SK-N-SH (cell line): ENCODE results near the gene CCDC13. TPM values are rescaled to one million over a fixed set of nuclear protein-coding genes. Genes with fewer than 3 reads are reported as not detected.

ENCODE experiments used
- CTCF ChIA-PET: fragments of 300-600, 350-600 bp; formaldehyde crosslinking; extraction: SDS; loops from one replicate; lab custom pipeline; 2021; lab: Yijun Ruan, JAX
- POLR2A ChIA-PET: fragments of 350-600 bp; sonication (Branson Sonifier 250); formaldehyde crosslinking; extraction: SDS; loops from one replicate; lab custom pipeline; 2020; ENCODE audit warnings: antibody characterized with exemption, inconsistent platforms; lab: Yijun Ruan, JAX
- DNase-seq: peaks from one replicate; pipeline ENCODE4 v3.0.0; 2012
- H2AFZ ChIP-seq: fragments of 200-600 bp; sonication (generic); 2 replicates; pipeline ENCODE4 v1.8.1; 2016; ENCODE audit warnings: antibody characterized with exemption, mild to moderate bottlenecking, low read depth
- H3F3A ChIP-seq: fragments of 200-600 bp; sonication (generic); replicated peaks from 2 replicates; pipeline ENCODE3; 2016; ENCODE audit warnings: antibody characterized with exemption, mild to moderate bottlenecking; ENCODE audit not compliant: insufficient read depth
- H3K27ac ChIP-seq, 2 experiments: fragments of 200-500 bp in 1 of 2; fragments of 200-600 bp in 1 of 2; sonication (Bioruptor generic) in 1 of 2; sonication (generic), shearing (Covaris generic) in 1 of 2; 2 replicates each; pipeline versions ENCODE4 v1.5.1 to v1.6.1; 2014 to 2016; ENCODE audit warnings: low read depth in 2 of 2, inconsistent platforms in 1 of 2, low read length in 1 of 2, mild to moderate bottlenecking in 1 of 2, mixed read lengths in 1 of 2
- H3K27me3 ChIP-seq: fragments of 200-600 bp; sonication (generic), shearing (Covaris generic); 2 replicates; pipeline ENCODE4 v1.6.1; 2016; ENCODE audit warnings: mixed run types; ENCODE audit not compliant: insufficient read depth
- H3K36me3 ChIP-seq, 2 experiments: fragments of 200-500 bp in 1 of 2; fragments of 200-600 bp in 1 of 2; sonication (Bioruptor generic) in 1 of 2; sonication (generic) in 1 of 2; replicated peaks in 1 of 2; 2 replicates each; pipeline versions ENCODE3 to v1.5.1; 2014 to 2016; ENCODE audit warnings: low read length in 1 of 2, mild to moderate bottlenecking in 1 of 2; ENCODE audit not compliant: insufficient read depth in 2 of 2, control insufficient read depth in 1 of 2
- H3K4me1 ChIP-seq, 2 experiments: fragments of 200-500 bp in 1 of 2; fragments of 200-600 bp in 1 of 2; sonication (Bioruptor generic) in 1 of 2; sonication (generic), shearing (Covaris generic) in 1 of 2; 2 replicates each; pipeline versions ENCODE4 v1.5.1 to v1.6.1; 2014 to 2016; ENCODE audit warnings: low read depth in 1 of 2, low read length in 1 of 2, mixed run types in 1 of 2; ENCODE audit not compliant: insufficient read depth in 2 of 2, control insufficient read depth in 1 of 2
- H3K4me2 ChIP-seq: fragments of 200-600 bp; sonication (generic), shearing (Covaris generic); 2 replicates; pipeline ENCODE4 v1.6.1; 2017; ENCODE audit warnings: mixed run types
- H3K4me3 ChIP-seq, 2 experiments: fragments of 200-500 bp in 1 of 2; fragments of 200-600 bp in 1 of 2; sonication (Bioruptor generic) in 1 of 2; sonication (generic), shearing (Covaris generic) in 1 of 2; 2 replicates each; pipeline versions ENCODE4 v1.5.1 to v1.8.1; 2014 to 2016; ENCODE audit warnings: low read depth in 2 of 2, inconsistent platforms in 1 of 2, low read length in 1 of 2, mild to moderate bottlenecking in 1 of 2, mixed read lengths in 1 of 2, moderate library complexity in 1 of 2
- H3K79me2 ChIP-seq: fragments of 200-600 bp; sonication (generic); 2 replicates; pipeline ENCODE4 v1.8.1; 2017; ENCODE audit warnings: mild to moderate bottlenecking; ENCODE audit not compliant: insufficient read depth
- H3K9ac ChIP-seq: fragments of 200-600 bp; sonication (generic); 2 replicates; pipeline ENCODE4 v1.6.1; 2017; ENCODE audit warnings: mixed run types
- H3K9me2 ChIP-seq: fragments of 200-600 bp; sonication (generic); 2 replicates; pipeline ENCODE4 v1.6.1; 2017; ENCODE audit warnings: mixed run types
- H3K9me3 ChIP-seq: fragments of 200-600 bp; sonication (generic); 2 replicates; pipeline ENCODE4 v1.6.1; 2017; ENCODE audit warnings: mixed run types, mild to moderate bottlenecking, moderate library complexity
- H4K20me1 ChIP-seq: fragments of 200-600 bp; sonication (generic); 2 replicates; pipeline ENCODE4 v1.6.1; 2017; ENCODE audit warnings: mild to moderate bottlenecking, mixed run types; ENCODE audit not compliant: insufficient read depth
- CHD2 ChIP-seq: fragments of 150-350 bp; IDR thresholded peaks from 2 replicates; pipeline ENCODE4 v1.6.1; 2018; ENCODE audit warnings: low read length; ENCODE audit not compliant: partially characterized antibody
- CTCF ChIP-seq: fragments of 200-600 bp; sonication (generic); IDR thresholded peaks from 2 replicates; pipeline ENCODE4 v1.6.1; 2017; ENCODE audit warnings: antibody characterized with exemption, mild to moderate bottlenecking, moderate library complexity
- ELF1 ChIP-seq: IDR thresholded peaks from 2 replicates; pipeline ENCODE4 v1.4.0; 2012
- EP300 ChIP-seq, 2 experiments: IDR thresholded peaks; 2 replicates each; pipeline versions ENCODE4 v1.4.0 to v1.6.1; 2012; ENCODE audit warnings: borderline replicate concordance in 1 of 2, low read depth in 1 of 2, low read length in 1 of 2
- FOXJ3 ChIP-seq: sonication (generic); formaldehyde crosslinking; IDR thresholded peaks from 2 replicates; pipeline ENCODE4 v1.5.1; 2020; ENCODE audit warnings: mild to moderate bottlenecking, missing genetic modification reagents
- FOXM1 ChIP-seq: IDR thresholded peaks from 2 replicates; pipeline ENCODE4 v1.4.0; 2012; ENCODE audit warnings: low read depth, mild to moderate bottlenecking
- GABPA ChIP-seq: IDR thresholded peaks from 2 replicates; pipeline ENCODE4 v1.4.0; 2012; ENCODE audit warnings: low read depth, mild to moderate bottlenecking
- GATA2 ChIP-seq: sonication (generic); formaldehyde crosslinking; IDR thresholded peaks from 2 replicates; pipeline ENCODE4 v1.5.0; 2020; ENCODE audit warnings: mild to moderate bottlenecking, missing genetic modification reagents
- MAX ChIP-seq: IDR thresholded peaks from 2 replicates; pipeline ENCODE4 v1.4.0; 2012; ENCODE audit warnings: low read depth
- MEF2A ChIP-seq: IDR thresholded peaks from 2 replicates; pipeline ENCODE4 v1.4.0; 2012; ENCODE audit warnings: low read depth, borderline replicate concordance
- NFIC ChIP-seq: IDR thresholded peaks from 2 replicates; pipeline ENCODE4 v1.4.0; 2012; ENCODE audit warnings: borderline replicate concordance
- PBX3 ChIP-seq: IDR thresholded peaks from 2 replicates; pipeline ENCODE4; 2012
- RXRA ChIP-seq: IDR thresholded peaks from 2 replicates; pipeline ENCODE4 v1.4.0; 2012; ENCODE audit warnings: low read depth, mild to moderate bottlenecking, borderline replicate concordance
- SMC3 ChIP-seq: IDR thresholded peaks from 2 replicates; pipeline ENCODE4 v1.6.1; 2012; ENCODE audit warnings: low read depth, low read length, improper control_type of control experiment
- TAF1 ChIP-seq: IDR thresholded peaks from 2 replicates; pipeline ENCODE4 v1.6.1; 2012; ENCODE audit warnings: low read depth, mild to moderate bottlenecking, low read length, moderate library complexity, borderline replicate concordance
- USF2 ChIP-seq: fragments of 150-350 bp; IDR thresholded peaks from 2 replicates; pipeline ENCODE4 v1.6.1; 2017; ENCODE audit warnings: antibody characterized with exemption, low read length, low read depth, borderline replicate concordance
- ZBTB33 ChIP-seq: IDR thresholded peaks from 2 replicates; pipeline ENCODE4 v1.4.0; 2012; ENCODE audit warnings: low read depth, borderline replicate concordance
- WGBS: methylation state at CpG from one replicate; pipeline ENCODE4 v1.1.6; 2017; ENCODE audit warnings: low lambda C conversion rate; 5-methylcytosine and 5-hydroxymethylcytosine counted together
- polyA plus RNA-seq, 3 experiments: library from polyadenylated mRNA; depleted of rRNA; stranded (reverse); fragments of >200 nt; gene quantifications; 2 replicates each; pipeline ENCODE4 v1.2.3, GENCODE V29; 2012

Gene CCDC13
- polyA plus RNA-seq, 1 of the 3 experiments (the other 2 are of a cell fraction), result 0.66 TPM

- CTCF ChIA-PET, result interaction anchor here (0.8 to 4.4 kb wide), 4 partner anchors 14 to 36 kb away, joined by 3 to 17 read pairs (median 4); no protein-coding TSS in a partner anchor
- no peaks in the 10 kb centered on the region for H3K79me2 ChIP-seq
- no peaks in the 10 kb centered on the region for H3K9me2 ChIP-seq
- no peaks in the 10 kb centered on the region for H4K20me1 ChIP-seq
- 43% methylated on average over 2 of the region's 2 CpGs for WGBS
- TF ChIP-seq NFIC, result no peak
- no peak for TF ChIP-seq ELF1
- TF ChIP-seq ZBTB33, result no peak
- TF ChIP-seq MAX, result no peak
- no peak for TF ChIP-seq CTCF
- no peak for TF ChIP-seq USF2
- no peak for TF ChIP-seq GATA2
- TF ChIP-seq EP300 (IDR thresholded peaks at IDR 0.05; ENCODE audit: borderline replicate concordance in 1 of 2, low read depth in 1 of 2, low read length in 1 of 2), result no peak
- TF ChIP-seq FOXJ3 (CRISPR knock-in tag), result no peak
- TF ChIP-seq CHD2, result no peak
- TF ChIP-seq PBX3, result no peak
- TF ChIP-seq FOXM1, result no peak
- no peak for TF ChIP-seq MEF2A
- TF ChIP-seq GABPA, result no peak
- TF ChIP-seq TAF1, result no peak
- TF ChIP-seq SMC3, result no peak
- TF ChIP-seq RXRA, result no peak
- no peaks in the 10 kb centered on the region for H3K27me3 ChIP-seq
- POLR2A ChIA-PET, result no interaction called here
- H2AFZ ChIP-seq, result no peak overlapping the region
- H3K9ac ChIP-seq, result no peak overlapping the region
- H3K4me3 ChIP-seq, result no peak overlapping the region
- H3K4me1 ChIP-seq, result peaks cover 0 to 8% of the 10 kb centered on the region in 2 experiments; a peak in 2 of 4 replicates
- H3K9me3 ChIP-seq, result no peaks in the 10 kb centered on the region
- H3K27ac ChIP-seq, result no peak overlapping the region
- H3K4me2 ChIP-seq, result no peak overlapping the region
- no peaks in the 10 kb centered on the region for H3K36me3 ChIP-seq
- no peak for DNase-seq
- peaks cover 12% of the 10 kb centered on the region for H3F3A ChIP-seq
Observed at GRCh38 chr3:42815826-42816225, 42.8 kb upstream of the CCDC13 start.
